Hepatocyte (in vitro differentiated cells): ENCODE measurements around the gene CUL5.
A peak's percentile ranks its signal among the peaks of the same experiment; 100 is the strongest.

Experiments used
- CTCF ChIP-seq: fragments of 200-600 bp; sonication (generic); IDR thresholded peaks from 2 replicates; pipeline ENCODE4 v1.5.1; 2016; ENCODE audit warnings: antibody characterized with exemption, mild to moderate bottlenecking; ENCODE audit not compliant: poor library complexity
- EZH2 ChIP-seq: fragments of 200-600 bp; sonication (generic); IDR thresholded peaks from 2 replicates; pipeline ENCODE4 v1.6.1; 2016; ENCODE audit warnings: antibody characterized with exemption, mild to moderate bottlenecking, borderline replicate concordance

GRCh38 chr11:107999759-108000455 lies 8.8 kb upstream of the CUL5 start:
- TF ChIP-seq CTCF: peak; percentile 47
- TF ChIP-seq EZH2: no peak
